HG03558 (cell line): Measurements from ENCODE around the gene RAB27A.

Source experiments
- ATAC-seq: cut with Tn5 transposase; IDR thresholded peaks from one replicate; pipeline ENCODE4 v1.9.1; 2021; ENCODE audit warnings: moderate number of reproducible peaks; ENCODE audit not compliant: unreplicated experiment; ENCODE audit errors: extremely low read depth

Gene RAB27A

DNA sequence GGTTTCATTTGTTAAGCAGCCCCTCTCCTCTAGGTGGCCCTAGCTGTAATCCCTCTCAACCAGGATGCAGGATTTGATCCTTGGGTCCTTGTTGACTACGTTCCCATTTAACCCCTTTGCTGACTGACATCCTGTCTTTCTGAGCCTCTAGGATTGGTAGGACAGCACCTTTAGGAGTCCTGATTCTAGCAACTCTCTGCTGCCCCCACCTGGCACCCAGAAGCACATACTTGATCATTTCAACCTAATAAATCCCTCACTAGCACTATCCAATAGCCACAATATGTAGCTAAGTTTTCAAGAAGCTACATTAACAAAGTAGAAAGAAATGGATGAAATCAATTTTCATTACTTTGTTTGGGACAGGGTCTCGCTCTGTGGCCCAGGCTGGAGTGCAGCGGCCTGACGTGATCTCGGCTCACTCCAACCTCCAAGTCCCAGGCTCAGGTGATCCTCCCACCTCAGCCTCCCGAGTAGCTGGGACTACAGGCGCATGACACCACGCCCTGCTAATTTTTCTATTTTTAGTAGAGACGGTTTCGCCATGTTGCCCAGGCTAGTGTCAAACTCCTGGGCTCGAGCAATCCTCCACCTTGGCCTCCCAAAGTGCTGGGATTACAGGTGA, 121.2 kb downstream of the RAB27A start:
- ATAC-seq = peak; percentile 66

GRCh38 chr15:55164284-55164683, 125.3 kb downstream of the RAB27A start:
- no peak for ATAC-seq
